ENCODE data around the gene EMILIN2.
"Not testable (repeated sequence)": the region's sequence is repeated elsewhere in the genome, so short reads cannot be mapped to it uniquely, and the experiment has no call there.

DNA sequence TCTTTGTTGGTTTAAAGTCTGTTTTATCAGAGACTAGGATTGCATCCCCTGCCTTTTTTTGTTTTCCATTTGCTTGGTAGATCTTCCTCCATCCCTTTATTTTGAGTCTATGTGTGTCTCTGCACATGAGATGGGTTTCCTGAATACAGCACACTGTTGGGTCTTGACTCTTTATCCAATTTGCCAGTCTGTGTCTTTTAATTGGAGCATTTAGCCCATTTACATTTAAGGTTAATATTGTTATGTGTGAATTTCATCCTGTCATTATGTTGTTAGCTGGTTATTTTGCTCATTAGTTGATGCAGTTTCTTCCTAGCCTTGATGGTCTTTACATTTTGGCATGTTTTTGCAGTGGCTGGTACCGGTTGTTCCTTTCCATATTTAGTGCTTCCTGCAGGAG is 17.2 kb downstream of the EMILIN2 start:
- TF ChIP-seq, protein P1, sequence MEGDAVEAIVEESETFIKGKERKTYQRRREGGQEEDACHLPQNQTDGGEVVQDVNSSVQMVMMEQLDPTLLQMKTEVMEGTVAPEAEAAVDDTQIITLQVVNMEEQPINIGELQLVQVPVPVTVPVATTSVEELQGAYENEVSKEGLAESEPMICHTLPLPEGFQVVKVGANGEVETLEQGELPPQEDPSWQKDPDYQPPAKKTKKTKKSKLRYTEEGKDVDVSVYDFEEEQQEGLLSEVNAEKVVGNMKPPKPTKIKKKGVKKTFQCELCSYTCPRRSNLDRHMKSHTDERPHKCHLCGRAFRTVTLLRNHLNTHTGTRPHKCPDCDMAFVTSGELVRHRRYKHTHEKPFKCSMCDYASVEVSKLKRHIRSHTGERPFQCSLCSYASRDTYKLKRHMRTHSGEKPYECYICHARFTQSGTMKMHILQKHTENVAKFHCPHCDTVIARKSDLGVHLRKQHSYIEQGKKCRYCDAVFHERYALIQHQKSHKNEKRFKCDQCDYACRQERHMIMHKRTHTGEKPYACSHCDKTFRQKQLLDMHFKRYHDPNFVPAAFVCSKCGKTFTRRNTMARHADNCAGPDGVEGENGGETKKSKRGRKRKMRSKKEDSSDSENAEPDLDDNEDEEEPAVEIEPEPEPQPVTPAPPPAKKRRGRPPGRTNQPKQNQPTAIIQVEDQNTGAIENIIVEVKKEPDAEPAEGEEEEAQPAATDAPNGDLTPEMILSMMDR (conservative IDR thresholded peaks at IDR 0.05; ENCODE audit: low read length): not testable (repeated sequence)
- TF ChIP-seq EZH2phosphoT487 (IDR thresholded peaks at IDR 0.05; ENCODE audit: borderline replicate concordance): not testable (repeated sequence)

Data from Loucy (cell line).